Activated T-cell treated with anti-CD3 and anti-CD28 coated beads, Interleukin-2, amount 50 U/mL, for 72 hours (primary cell): ENCODE data around the gene USB1. TPM values are rescaled to one million over a fixed set of nuclear protein-coding genes. Genes with fewer than 3 reads are reported as not detected.

Experiments used
- ATAC-seq, 2 donors: fragments of 150-1000 bp; cut with Tn5 transposase; replicated peaks in 1 of 2; 2 replicates each; pipeline ENCODE4 v1.10.0; 2021; ENCODE audit warnings: moderate library complexity in 2 of 2, mild to moderate bottlenecking in 1 of 2
- DNase-seq, 2 donors: peaks; one replicate each; pipeline ENCODE4 v3.0.0; 2021 to 2022; ENCODE audit warnings: mixed read lengths in 1 of 2
- H3K27ac Mint-ChIP-seq: one replicate; pipeline ENCODE4 v1.8.0; 2022; ENCODE audit warnings: mild to moderate bottlenecking, moderate library complexity, mixed read lengths
- H3K27me3 Mint-ChIP-seq: one replicate; pipeline ENCODE4 v1.8.0; 2022; ENCODE audit warnings: low read depth, mixed read lengths
- H3K36me3 Mint-ChIP-seq, 2 donors: one replicate each; pipeline ENCODE4 v1.8.0; 2022; ENCODE audit warnings: mixed read lengths in 2 of 2, mild to moderate bottlenecking in 1 of 2; ENCODE audit not compliant: insufficient read depth in 2 of 2
- H3K4me1 Mint-ChIP-seq: one replicate; pipeline ENCODE4 v1.8.0; 2022; ENCODE audit warnings: low read depth, mixed read lengths
- H3K4me3 Mint-ChIP-seq, 2 donors: one replicate each; pipeline ENCODE4 v1.8.0; 2022; ENCODE audit warnings: mild to moderate bottlenecking in 2 of 2, mixed read lengths in 2 of 2, moderate library complexity in 2 of 2
- H3K9me3 Mint-ChIP-seq, 2 donors: one replicate each; pipeline ENCODE4 v1.8.0; 2022; ENCODE audit warnings: mixed read lengths in 2 of 2
- total RNA-seq, 2 donors: library from RNA; stranded (reverse); gene quantifications; one replicate each; pipeline ENCODE4 v1.2.3, GENCODE V29; 2022

The USB1 gene
- total RNA-seq, 2 donors from 2014 or later, result 38.9 to 45.0 TPM

DNA sequence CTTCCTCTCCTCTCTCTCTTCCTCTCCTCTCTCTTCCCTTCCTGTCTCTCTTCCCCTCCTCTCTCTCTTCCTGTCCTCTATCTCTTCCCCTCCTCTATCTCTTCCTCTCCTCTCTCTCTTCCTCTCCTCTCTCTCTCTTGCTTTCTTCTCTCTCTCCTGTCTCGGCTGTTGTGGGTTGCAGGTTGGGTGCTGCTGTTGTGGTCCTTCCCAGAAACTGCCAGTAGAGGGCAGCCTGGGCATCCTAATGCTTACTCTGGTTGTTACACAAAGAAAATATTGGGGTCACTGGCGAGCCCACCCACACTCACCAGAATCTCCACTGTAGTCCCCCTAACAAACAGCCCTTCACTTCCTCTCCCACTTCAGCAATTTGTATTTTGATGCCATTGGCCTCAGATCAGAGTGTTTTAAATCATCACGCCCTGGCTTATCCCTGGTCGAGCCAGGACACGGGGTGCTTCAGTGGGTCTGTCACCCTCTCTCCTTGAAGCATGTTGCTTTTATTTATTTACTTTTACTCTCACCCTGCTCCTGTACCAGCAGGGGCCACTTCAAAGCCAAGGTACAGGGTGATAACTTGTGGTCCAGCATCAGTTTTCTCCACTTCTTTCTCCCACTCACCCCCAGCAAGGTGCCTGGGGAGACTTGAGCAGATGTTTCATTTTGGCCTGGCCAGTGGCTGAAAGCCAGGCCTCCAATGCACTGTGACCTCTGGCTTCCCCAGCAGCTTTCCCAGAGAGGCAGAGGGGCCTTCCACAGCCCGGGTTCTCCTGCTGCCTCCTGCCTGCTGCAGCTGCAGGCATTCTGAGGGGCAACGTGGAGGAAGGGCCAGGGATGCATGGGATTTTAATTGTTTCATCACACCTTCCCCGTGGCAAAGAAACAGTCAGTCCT lies 19.7 kb downstream of the USB1 start:
- Mint-ChIP-seq H3K9me3 (no peaks in the 10 kb centered on the region), H3K4me3 (no peak overlapping the region), H3K4me1 (peaks cover 23% of the 10 kb centered on the region), H3K27me3 (peaks cover 7% of the 10 kb centered on the region), H3K36me3 (no peaks in the 10 kb centered on the region), H3K27ac (peak overlapping the region; percentile 13)
- ATAC-seq (peak in 1 of 2 donors; percentile 33), DNase-seq (peak; percentile 62 to 64)

DNA sequence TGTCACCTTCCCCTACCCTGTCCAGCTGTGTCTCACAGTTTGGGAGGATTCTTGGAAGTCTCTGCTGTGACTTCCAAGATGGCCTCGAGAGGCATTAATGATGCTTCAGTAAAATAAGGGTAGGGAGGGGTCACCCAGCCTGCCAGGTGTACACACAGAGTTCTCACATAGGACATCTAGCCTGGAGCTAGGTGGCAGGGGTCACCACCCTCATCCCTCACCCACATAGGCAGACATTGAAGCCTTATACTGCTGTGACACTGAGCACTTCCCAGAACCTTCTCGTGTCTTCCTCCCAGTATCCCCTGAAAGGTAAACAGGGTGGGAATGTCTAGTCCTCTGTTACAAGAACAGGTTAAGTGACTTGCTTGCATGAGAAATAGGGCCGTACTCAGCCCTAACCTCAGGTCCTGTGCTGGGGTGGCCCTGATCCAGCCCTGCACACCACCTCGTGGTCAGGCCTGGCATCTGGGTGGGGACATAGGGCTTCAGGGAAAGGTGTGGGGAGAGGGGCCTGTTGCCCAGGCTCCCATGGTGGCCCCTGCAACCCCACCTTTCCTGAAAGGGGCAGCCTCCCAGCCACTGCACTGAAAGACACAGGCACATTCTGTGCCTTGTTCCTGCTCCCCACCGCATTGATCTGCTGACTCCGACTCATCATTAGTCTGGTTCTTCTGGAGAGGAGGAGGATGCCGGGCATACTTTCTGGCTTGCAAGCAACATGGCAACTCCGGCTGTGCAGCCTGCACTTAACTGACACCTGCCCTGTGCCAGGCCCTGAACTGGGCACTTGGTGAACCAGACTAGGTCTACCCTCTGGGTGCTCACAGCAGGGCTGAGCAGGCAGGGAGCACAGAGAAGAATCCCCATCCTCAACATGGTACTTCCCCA lies 20.7 kb downstream of the USB1 start:
- H3K36me3 Mint-ChIP-seq, result no peaks in the 10 kb centered on the region
- H3K27ac Mint-ChIP-seq, result no peak overlapping the region
- no peak for ATAC-seq
- no peak for DNase-seq
- peaks cover 7% of the 10 kb centered on the region for H3K27me3 Mint-ChIP-seq
- H3K9me3 Mint-ChIP-seq, result no peaks in the 10 kb centered on the region
- H3K4me1 Mint-ChIP-seq, result peaks cover 23% of the 10 kb centered on the region
- no peak overlapping the region for H3K4me3 Mint-ChIP-seq

DNA sequence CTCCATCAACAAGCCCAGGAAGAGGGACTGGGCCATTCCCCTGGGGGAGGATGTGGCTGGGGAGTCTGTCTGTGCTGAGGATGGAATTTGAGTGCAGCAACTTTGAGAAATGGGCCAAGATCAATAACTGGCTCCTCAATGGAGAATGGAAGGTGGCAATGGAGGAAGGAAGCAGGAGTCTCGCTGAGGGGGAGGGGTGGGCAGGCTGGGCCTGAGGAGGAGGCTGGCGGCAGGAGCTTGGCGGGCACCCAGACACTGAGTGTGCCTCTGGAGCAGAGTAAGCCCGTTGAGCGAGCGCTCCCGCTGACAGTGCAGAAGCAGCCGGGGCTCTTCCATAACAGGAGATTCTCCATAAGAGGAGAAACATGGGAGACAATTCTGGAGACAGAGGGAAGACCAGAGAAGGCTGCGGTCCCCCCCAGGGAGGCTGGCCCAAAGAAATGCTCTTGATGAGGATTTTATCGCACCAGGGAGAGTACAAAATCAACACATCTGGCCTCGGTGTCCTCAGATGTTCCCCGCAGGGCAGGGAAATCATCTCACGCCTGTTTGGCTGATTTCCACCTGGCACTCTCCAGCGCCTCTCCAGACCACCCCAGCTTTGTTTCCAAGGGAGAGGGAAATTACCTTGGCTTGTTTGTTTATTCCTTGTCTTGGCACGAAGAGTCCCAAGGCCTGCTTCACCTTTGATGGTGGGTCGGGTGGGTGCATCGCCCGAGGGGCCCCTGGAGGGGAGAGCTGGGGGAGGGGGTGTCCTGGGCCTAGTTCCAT lies 21.6 kb downstream of the USB1 start:
- DNase-seq, result no peak
- H3K9me3 Mint-ChIP-seq, result no peaks in the 10 kb centered on the region
- peaks cover 7% of the 10 kb centered on the region for H3K27me3 Mint-ChIP-seq

DNA sequence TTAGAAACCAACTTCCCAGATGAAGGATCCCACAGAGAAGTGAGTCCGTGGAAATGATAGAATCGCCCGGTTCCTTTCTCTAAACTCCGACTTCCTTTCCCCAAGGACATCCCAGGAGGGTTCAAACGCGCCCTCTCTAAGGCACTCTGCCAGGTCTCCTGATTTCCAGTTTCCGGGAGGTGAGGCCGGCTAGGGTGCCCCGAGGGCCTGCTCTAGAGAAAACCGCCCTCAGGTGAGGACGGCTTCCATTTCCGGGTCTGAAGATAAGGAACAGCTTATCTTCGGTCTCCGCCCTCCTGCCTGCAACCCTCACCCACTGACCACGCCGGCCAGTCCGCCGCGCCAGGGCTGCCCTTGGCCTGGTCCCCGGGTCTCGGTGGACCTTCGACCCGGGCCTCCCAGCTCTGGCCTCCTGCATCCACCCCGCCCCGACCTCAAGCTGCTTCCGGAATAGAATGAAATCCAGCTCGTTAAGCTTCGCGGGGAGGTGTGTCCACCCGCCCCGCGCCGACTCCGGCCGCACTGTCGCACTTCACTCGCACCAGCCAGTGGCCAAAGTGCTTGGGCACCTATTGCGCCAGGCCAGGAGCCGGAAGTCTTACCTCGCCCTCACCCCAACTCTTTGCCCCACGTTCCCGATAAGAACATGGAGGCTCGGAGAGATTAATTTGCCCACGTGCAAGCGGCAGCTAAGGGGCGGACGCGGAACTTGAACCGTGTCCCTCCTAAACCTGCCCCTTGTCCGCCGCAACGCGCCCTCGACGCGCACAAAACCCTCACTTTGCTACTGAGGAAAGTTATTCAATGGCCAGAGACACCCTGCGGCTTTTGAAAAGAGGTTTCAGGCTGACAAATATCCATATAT lies 23.5 kb downstream of the USB1 start:
- peak overlapping the region; percentile 86 to 89 for H3K4me3 Mint-ChIP-seq
- H3K36me3 Mint-ChIP-seq, result no peaks in the 10 kb centered on the region
- ATAC-seq, result peak; percentile 22 to 26
- H3K4me1 Mint-ChIP-seq, result peaks cover 23% of the 10 kb centered on the region
- peaks cover 7% of the 10 kb centered on the region for H3K27me3 Mint-ChIP-seq
- peak; percentile 24 to 35 for DNase-seq
- H3K9me3 Mint-ChIP-seq, result no peaks in the 10 kb centered on the region
- H3K27ac Mint-ChIP-seq, result no peak overlapping the region

More for the DNA sequence above, 21.6 kb downstream of the USB1 start:
- Mint-ChIP-seq H3K27ac (no peak overlapping the region), H3K4me1 (peaks cover 23% of the 10 kb centered on the region), H3K36me3 (no peaks in the 10 kb centered on the region), H3K4me3 (no peak overlapping the region)
- no peak for ATAC-seq

DNA sequence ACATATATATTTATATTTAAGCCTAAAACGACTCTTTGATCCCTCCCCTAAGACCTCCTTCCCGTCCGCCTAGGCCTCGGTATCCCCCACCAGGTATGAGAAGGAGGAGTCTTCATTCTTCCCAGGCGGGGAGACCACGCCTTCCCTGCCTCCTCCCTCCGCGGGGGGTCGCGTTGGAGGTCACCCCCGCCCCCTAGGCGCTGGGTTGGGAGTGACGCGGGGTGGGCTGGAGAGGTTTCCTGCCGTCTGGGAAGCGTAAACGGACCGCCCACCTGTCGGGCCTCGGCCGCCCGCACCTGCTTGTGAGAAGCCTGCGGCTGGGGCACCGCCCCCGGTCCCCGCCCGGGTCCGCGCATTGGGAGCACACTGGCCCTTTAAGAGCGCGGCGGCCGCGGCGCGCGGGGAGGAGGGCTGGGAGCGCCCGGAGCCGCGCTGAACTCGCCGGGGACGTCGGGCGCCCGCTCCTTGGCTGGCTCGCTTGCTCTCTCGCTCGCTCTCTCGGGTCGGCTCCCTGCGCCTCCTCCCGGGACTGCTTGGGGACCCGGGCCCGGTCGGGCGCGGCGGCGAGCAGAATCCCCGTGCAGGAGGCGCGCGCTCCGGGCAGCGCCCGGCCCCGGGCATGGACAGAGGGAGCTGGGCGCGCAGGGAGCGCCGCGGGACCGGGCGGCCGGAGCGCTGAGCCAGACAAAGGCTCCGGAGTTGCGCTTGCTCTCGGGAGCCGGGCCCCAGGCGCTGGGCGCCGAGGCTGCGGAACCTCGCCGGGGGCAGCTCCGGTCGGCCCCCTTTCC lies 24.3 kb downstream of the USB1 start, which contains the start of gene MMP15:
TSS of gene MMP15 (plus strand) at position 404 of the 788 bp plus-strand sequence. CDS start 597 bp downstream, outside the sequence.
- no peaks in the 10 kb centered on the region for H3K9me3 Mint-ChIP-seq
- ATAC-seq (peak; percentile 80 to 81), DNase-seq (peak; percentile 69 to 76)
- H3K27me3 Mint-ChIP-seq, result peaks cover 7% of the 10 kb centered on the region
- H3K27ac Mint-ChIP-seq, result no peak within 1 kb of the TSS
- no peaks in the 10 kb centered on the region for H3K36me3 Mint-ChIP-seq
- H3K4me3 Mint-ChIP-seq, result peak within 1 kb of the TSS; percentile 86 to 89
- peaks cover 18% of the 10 kb centered on the region for H3K4me1 Mint-ChIP-seq

DNA sequence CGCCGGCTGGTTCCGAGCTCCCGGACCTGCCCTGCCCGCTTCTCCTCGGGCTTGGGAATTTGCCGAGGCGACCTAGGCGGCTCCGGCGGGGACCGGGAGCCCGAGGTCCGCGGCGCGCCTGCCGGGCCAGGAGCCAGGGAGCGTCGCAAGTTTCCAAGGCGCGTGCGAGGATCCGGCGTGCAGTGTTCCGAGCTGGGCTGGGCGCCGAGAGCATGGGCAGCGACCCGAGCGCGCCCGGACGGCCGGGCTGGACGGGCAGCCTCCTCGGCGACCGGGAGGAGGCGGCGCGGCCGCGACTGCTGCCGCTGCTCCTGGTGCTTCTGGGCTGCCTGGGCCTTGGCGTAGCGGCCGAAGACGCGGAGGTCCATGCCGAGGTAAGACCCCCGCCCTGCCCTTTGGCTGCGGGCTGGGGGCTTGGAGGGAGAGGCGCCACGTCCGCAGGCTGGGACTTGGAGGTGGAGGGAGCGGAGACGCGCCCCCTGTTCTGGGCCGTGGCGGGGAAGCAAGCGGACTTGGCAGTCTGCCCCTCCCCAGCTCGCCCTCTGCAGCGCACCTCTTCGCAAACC lies 25.0 kb downstream of the USB1 start:
- H3K27me3 Mint-ChIP-seq, result peaks cover 7% of the 10 kb centered on the region
- H3K36me3 Mint-ChIP-seq, result no peaks in the 10 kb centered on the region
- H3K4me3 Mint-ChIP-seq, result peak overlapping the region; percentile 60 to 78
- peak; percentile 19 to 34 for ATAC-seq
- peaks cover 14% of the 10 kb centered on the region for H3K4me1 Mint-ChIP-seq
- no peaks in the 10 kb centered on the region for H3K9me3 Mint-ChIP-seq
- no peak overlapping the region for H3K27ac Mint-ChIP-seq
- DNase-seq, result peak; percentile 23 to 31

DNA sequence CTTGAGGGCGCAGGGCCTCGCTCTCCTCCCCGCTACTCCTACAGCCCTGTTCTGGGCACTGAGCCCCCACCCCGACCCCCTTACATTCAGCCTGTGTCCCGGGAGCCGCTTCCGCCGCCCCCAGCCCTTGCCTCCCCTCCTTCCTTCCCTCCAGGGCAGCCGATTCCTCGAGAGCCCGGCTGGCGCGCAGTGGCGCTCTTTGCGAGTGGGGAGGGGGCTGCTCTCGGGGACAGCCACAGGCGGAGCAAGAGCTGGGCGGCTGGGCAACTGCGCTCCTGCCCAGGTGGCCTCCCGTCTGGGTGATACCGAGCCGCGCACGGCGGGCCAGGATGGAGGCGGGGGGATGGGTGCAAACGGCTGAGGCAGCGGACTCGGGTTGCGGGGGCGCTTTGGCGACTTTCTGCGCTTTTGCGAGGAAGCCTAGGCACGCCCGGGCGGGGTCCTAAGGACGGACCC lies 25.5 kb downstream of the USB1 start:
- peak; percentile 8 to 16 for DNase-seq
- Mint-ChIP-seq H3K36me3 (no peaks in the 10 kb centered on the region), H3K4me1 (peaks cover 14% of the 10 kb centered on the region), H3K27ac (no peak overlapping the region), H3K4me3 (peak overlapping the region; percentile 60 to 78), H3K27me3 (peaks cover 7% of the 10 kb centered on the region), H3K9me3 (no peaks in the 10 kb centered on the region)
- no peak for ATAC-seq

DNA sequence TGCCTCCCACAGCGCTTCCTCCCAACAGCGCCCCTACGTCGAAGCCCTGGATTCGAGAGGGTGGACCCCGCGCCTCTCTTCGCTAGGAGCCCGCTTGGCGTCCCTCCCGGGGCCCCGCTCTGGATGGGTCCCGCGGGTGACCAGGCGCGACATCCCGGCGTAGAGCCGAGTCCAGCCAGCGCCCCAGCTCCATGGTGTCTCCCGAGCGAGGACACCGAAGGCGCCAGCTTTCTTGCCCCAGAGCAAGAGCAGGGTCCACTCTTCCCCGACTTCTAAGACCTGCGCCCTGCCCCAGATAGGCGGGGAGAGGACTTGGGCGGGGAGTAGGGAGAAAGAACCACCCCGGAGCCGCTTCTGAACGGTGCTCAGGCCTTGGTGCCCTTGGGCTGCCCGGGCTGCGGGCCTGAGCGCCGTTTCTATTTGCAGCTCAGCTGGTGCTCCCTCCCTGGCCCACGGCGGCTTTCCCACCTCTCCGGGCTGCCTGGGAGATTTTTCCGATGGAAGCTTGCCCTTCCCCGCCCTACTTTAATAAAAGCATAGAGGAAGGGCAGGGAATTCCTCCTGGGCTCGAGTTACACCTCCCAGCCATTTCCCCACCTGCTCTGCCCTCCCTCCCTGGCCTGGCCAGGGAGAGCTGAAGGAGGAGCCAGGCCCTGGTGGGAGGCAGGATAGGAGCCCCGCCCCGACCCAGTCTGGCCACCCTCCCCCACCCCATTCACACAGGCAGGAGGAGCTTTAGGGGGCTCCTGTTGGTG lies 26.1 kb downstream of the USB1 start:
- H3K27ac Mint-ChIP-seq, result no peak overlapping the region
- H3K4me1 Mint-ChIP-seq, result peaks cover 12% of the 10 kb centered on the region
- H3K4me3 Mint-ChIP-seq, result peak overlapping the region in 1 of 2 donors; percentile 78
- DNase-seq (no peak), ATAC-seq (no peak)
- H3K27me3 Mint-ChIP-seq, result peaks cover 7% of the 10 kb centered on the region
- H3K9me3 Mint-ChIP-seq, result no peaks in the 10 kb centered on the region
- H3K36me3 Mint-ChIP-seq, result no peaks in the 10 kb centered on the region

DNA sequence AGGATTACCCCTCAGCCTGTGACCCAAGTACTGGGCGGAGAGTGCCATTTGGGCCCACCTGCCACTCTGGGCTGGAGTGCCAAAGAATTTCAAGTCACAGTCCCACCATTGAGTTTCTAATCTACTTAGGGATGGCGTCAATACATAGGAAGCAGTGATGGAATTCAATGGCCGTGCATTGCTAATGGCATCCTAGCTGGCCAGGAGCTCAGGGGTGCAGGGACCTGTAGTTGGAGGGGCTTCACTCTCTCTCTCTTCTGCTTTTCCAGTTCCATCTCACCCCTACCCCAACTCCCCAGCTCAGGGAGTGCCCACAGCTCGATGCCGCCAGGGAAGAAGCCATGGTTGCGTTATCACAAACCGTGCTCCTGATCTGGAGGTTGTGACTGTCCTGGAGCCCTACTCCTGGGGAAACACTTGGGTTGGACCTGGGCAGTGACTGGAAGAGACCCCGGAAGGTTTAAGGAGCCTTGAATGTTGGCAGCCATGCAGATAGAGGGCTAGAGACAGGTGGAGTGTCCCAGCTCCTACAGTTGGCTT lies 26.8 kb downstream of the USB1 start:
- no peak for ATAC-seq
- Mint-ChIP-seq H3K36me3 (no peaks in the 10 kb centered on the region), H3K4me1 (peaks cover 10% of the 10 kb centered on the region), H3K9me3 (no peaks in the 10 kb centered on the region), H3K27ac (no peak overlapping the region), H3K27me3 (peaks cover 7% of the 10 kb centered on the region), H3K4me3 (peak overlapping the region in 1 of 2 donors; percentile 3)
- no peak for DNase-seq

DNA sequence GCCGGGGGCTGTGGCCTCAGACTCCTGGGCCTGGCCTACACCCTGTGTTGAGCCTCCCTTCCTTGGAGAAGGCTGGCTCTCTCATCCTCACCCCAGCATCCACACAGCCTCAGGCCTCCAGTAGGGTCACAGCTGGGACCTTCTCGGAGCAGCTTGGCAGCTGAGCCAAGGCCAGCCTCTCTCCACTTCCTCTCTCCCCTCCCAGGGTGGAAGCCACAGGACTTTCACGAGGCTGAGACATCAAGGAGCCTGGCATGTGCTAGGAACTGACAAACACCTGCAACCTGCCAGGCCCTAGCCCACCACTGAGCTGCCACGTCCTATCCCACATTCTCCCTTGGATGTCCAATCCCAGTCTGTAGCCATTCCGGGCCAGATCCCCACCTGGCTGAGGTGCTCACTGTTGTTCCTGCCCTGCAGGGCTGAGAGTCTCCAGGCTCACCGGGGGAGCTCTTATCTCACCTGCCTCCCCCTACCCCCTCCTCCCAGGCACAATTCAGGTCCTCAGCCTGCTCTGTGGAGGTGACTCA lies 27.4 kb downstream of the USB1 start:
- DNase-seq (no peak), ATAC-seq (no peak)
- no peak overlapping the region for H3K4me3 Mint-ChIP-seq
- H3K9me3 Mint-ChIP-seq, result no peaks in the 10 kb centered on the region
- no peaks in the 10 kb centered on the region for H3K36me3 Mint-ChIP-seq
- peaks cover 7% of the 10 kb centered on the region for H3K27me3 Mint-ChIP-seq
- no peak overlapping the region for H3K27ac Mint-ChIP-seq
- peaks cover 10% of the 10 kb centered on the region for H3K4me1 Mint-ChIP-seq
